Right ventricle myocardium inferior (tissue), 1 donor: ENCODE data around the gene ESR1. TPM values are rescaled to one million over a fixed set of nuclear protein-coding genes. Genes with fewer than 3 reads are reported as not detected.
"Not testable (repeated sequence)": the region's sequence is repeated elsewhere in the genome, so short reads cannot be mapped to it uniquely, and the experiment has no call there.

Source experiments
- ATAC-seq: fragments of 200-7000 bp; cut with Tn5 transposase; one replicate; pipeline ENCODE4 v1.9.1; 2020; ENCODE audit warnings: mild to moderate bottlenecking, moderate library complexity
- DNase-seq: peaks from one replicate; pipeline ENCODE4 v3.0.0; 2021; ENCODE audit errors: missing footprints
- intact Hi-C: fragments of 100-400 bp; cut with DNase I; formaldehyde crosslinking; loops from one replicate; pipeline ENCODE4 v1.11.0; 2022
- total RNA-seq: library from RNA; stranded (reverse); fragmentation: NEBNext Ultra II Directional; extraction: Animal tissue kit (Norgen Biotek cat#: 25700); gene quantifications from one replicate; pipeline ENCODE4 v1.2.1, GENCODE V29; 2021
- donor health status: DM: no; HTN: yes; CAD: no; lungs with severe emphysema.

Gene ESR1
- total RNA-seq, 1 donor from 2014 or later = 1.4 TPM

DNA sequence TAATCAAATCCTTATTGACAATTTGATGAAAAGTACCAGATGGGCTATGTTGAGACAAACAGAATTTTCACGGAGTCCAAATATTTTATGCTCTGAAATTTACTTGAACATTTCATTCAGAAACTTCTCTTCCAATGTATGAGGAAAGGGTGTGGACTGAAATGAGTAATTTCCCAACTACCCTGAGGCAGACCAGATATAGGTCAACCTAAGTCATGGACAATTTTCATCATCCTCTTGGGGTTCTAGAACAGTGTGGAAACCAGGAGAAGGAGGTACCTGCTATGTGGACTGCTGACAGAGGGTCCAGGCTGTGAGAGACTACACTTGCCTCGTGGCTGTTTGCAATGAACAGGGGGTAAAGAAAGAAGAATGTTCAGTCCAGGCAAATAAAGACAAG lies 323.0 kb downstream of the ESR1 start:
- intact Hi-C loops = no loop called here
- ATAC-seq (peak; percentile 41), DNase-seq (no peak)

DNA sequence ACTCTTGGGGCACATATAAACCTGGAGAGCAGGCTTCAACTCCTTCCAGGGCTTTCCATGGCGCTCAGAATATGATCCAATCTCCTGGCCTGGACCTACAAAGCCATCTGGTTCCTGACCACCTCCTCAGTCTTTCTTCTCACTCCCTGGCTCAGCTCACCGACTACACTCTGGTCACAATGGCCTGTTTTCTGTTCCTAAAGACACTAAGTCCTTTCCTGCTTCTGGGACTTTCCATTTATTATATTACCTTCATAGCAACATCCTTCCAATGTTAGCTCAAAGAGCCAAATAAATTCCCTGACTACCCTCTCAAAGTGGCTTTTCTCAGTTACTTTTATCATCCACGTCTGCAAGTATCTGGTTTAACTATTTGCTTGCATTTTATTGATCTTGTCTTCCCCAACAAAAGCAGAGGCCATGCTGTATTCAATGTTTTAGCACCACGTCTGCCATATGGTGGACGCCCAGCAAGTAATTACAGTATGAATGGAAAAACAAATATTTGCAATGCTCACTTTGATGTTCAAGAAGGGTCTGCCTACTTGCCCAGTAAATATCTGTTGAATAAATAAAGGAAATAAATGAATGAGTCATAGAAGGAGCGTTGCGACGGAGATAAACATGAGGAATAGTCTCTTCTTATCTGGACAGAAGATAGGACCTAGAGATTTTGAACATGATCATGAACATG lies 328.4 kb downstream of the ESR1 start:
- intact Hi-C loops = no loop called here
- DNase-seq (no peak), ATAC-seq (no peak)

GRCh38 chr6:152136449-152136825 lies 329.0 kb downstream of the ESR1 start:
- DNase-seq (no peak), ATAC-seq (no peak)
- intact Hi-C loops = no loop called here

GRCh38 chr6:152138344-152138743 lies 330.9 kb downstream of the ESR1 start:
- intact Hi-C loops, ATAC-seq, DNase-seq: not testable (repeated sequence)

GRCh38 chr6:152142105-152142504 lies 334.6 kb downstream of the ESR1 start:
- intact Hi-C loops = no loop called here
- ATAC-seq = no peak
- no peak for DNase-seq

- no peak for DNase-seq
- ATAC-seq = no peak
- intact Hi-C loops = no loop called here
Observed at GRCh38 chr6:152143359-152143758, 335.9 kb downstream of the ESR1 start.

DNA sequence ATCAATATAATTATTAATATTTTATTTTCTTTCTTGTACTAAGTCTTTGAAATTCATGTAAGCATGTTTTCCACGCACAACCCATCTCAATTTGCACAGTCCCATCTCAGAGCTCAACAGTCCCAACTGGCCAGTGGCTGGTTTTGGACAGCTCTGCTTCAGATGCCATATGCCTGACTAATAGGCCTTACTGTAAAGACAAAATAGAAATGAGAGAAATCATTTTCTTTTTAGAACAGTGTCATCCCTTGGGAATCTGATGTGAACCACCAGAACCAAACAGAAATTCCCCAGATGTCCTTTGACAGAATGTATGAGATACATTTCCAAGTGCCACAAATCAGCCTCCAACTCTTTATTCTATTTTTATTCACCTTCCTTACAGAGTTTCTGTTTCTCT lies 338.9 kb downstream of the ESR1 start:
- ATAC-seq (no peak), DNase-seq (no peak)
- intact Hi-C loops = no loop called here

- DNase-seq (no peak), ATAC-seq (peak; percentile 50)
- intact Hi-C loops = no loop called here
Observed at GRCh38 chr6:152147269-152147668, 339.8 kb downstream of the ESR1 start.

DNA sequence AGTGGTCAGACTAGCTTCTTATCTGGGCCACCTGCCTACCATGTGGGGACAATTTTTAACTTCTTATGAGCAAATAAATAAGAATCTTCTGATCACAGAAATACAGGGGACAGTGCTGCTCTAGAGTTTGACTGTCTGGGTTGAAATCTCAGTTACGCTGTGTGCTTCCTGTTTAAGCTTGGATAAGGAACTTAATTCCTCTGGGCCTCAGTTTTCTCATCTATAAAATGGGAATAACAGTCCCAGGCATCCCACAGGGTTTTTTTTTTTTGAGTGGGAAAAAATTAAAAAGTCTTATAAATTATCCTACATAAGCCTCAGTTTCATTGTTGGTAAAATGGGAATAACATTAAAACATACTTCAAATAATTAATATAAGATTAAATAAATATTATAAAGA lies 340.9 kb downstream of the ESR1 start:
- ATAC-seq (no peak), DNase-seq (no peak)
- intact Hi-C loops = no loop called here

- ATAC-seq = no peak
- intact Hi-C loops = loop anchor here (10.0 kb wide), 1 partner anchor 185 kb away; no protein-coding TSS in a partner anchor
- DNase-seq = no peak
Observed at GRCh38 chr6:152150196-152150595, 342.7 kb downstream of the ESR1 start.

DNA sequence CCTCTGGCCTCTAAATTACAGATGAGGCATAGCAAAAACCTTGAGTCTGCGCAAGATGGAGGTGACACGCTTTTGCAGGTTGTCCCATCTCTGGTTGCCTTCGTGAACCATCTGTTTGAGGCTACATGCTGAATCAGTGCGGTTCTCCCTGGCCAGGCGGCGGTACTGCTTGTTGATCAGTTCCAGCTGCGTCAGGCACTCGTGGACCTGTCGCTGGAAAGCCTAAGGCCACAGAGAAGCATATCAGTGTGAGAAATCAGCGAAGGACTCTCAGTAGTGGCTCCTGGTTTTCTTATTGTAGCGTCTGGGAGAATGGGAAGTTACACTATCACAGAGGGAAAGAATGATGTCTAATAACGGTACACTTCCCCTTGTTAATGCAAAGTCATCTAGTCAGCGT lies 344.4 kb downstream of the ESR1 start:
- ATAC-seq (no peak), DNase-seq (no peak)
- intact Hi-C loops = loop anchor here (10.0 kb wide), 1 partner anchor 183 kb away; no protein-coding TSS in a partner anchor

- intact Hi-C loops = loop anchor here (10.0 kb wide), 1 partner anchor 180 kb away; no protein-coding TSS in a partner anchor
- ATAC-seq (no peak), DNase-seq (no peak)
Observed at GRCh38 chr6:152154559-152155356, 347.3 kb downstream of the ESR1 start.

DNA sequence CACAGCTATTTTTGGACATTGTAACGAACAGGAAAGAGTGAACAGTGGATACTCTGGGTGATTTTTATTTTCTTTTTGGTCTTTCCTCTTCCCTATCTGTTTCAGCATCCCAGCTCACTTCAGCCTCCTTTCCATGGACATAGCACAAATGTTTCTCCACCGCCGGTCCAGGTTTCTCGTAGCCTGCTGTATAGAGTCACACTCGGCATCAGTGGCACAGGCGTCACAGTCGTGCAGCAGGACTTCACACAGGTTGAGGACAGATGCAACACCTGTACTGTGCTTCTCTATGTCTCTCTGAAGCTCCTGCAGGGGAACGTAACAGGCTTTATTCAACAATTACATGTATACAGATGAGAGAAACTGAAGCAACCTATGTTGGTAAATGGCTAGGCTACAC lies 348.3 kb downstream of the ESR1 start:
- intact Hi-C loops = loop anchor here (10.0 kb wide), 1 partner anchor 179 kb away; no protein-coding TSS in a partner anchor

GRCh38 chr6:152160346-152160745 lies 352.9 kb downstream of the ESR1 start:
- intact Hi-C loops = no loop called here
- DNase-seq = no peak
- no peak for ATAC-seq

More for the DNA sequence above, 348.3 kb downstream of the ESR1 start:
- ATAC-seq (no peak), DNase-seq (no peak)

GRCh38 chr6:152161501-152161900 lies 354.0 kb downstream of the ESR1 start:
- ATAC-seq = no peak
- intact Hi-C loops = no loop called here
- DNase-seq = no peak

DNA sequence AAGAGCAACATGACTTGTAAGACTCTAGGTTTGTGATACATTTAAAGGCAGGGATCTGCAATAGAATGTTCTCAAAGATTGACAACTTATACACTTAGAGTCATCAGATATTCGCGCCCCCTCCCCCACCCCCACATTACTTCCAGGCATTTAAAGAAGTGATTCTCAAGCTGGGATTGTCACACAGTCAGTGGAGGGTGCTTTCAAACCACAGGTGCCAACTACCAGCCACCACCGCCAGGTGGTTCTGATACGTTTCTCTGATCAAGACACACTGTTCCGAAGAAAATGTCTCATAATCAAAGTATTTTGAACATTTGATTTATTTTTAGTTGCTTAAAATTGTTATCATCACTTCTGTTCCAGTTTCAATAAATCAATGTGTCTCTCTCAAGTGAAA lies 357.5 kb downstream of the ESR1 start:
- intact Hi-C loops = no loop called here
- DNase-seq (no peak), ATAC-seq (no peak)

DNA sequence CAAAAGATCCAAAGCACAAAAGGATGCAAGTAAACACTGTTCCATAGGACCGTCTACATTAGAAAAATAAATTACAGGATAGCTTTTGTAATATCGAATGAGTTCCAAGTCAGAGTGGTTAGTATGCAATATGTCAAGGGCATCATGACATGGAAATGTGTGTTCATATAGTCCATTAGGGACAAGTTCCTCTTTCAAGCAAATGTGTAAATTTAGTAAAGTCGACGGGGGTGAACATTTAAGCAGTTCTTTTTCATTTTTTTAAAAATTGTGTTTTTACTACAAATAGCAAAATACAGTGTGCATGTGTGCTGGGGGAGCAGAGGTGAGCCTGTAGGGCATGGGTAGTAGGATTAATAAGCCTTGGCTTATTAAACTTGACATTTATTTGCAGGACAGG lies 359.0 kb downstream of the ESR1 start:
- DNase-seq (no peak), ATAC-seq (no peak)
- intact Hi-C loops = no loop called here

DNA sequence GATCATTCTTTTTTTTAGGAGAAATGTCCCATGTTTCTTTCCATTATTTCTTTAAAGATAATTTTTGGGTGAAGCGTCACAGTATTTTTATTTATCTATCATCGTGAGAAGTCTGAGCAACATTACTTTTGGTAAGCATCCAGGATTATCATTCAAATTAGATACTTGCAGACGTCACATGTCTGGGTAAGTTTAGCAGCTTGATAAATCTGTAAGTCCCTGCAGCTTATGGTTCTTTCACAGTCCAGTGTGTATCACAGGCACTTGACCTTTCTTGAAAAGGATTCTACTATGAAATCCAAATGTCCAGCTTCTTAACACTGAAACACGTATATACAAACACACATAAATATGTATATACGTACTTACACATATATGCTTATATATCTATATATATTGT lies 359.4 kb downstream of the ESR1 start:
- DNase-seq (no peak), ATAC-seq (no peak)
- intact Hi-C loops = no loop called here

DNA sequence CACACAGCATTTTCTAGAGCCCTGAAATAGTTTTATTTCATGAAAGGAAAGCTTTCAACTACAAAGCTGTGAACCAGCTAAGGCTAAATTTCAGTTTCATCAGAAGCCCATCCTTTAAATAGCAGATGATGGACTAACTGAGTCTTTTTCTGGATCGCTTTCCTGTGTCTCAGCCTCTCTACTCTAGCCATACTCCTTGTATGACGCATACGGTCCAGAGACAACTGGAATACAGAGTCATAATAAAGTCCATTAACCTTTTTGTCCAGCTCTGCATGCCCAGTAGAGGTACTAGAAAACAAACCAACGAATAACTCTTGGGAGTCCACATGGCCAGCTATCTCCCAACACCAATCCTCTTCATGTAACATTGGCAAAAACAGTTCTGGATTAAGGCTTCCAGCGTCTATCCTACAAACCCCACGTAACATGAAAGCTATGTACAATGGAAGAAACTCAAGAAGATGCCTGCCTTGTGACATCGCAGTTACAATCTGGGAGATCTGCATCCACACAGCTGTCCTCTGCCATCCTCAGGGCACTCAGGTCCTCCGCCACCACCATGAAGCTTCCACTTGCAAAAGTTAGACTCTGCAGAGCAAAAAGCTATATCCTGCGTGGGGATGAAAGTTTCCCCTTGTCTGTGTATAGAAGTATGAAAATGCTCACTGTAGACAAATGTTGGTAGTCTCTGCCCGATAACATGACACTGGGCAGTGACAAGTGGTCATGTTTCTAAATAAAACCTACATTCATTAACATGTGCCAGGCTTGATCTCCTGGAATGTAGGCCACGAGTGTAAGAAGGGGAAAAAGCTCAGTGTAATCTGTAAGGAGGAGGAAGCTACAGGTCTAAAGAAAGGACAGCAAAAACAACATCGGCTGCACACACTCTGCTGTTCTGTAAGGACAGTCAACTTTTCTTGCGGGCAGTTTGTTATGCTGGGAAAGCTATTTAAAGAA lies 360.4 kb downstream of the ESR1 start:
- DNase-seq = no peak
- peak; percentile 71 for ATAC-seq
- intact Hi-C loops = no loop called here
